Measurements from ENCODE around the gene HOOK2.

HOOK2 gene

GRCh38 chr19:12721656-12722565, 53.4 kb downstream of the HOOK2 start (continued):
- TF ChIP-seq ZNF488 (tag by site-specific recombination; IDR thresholded peaks at IDR 0.05): no peak
- TF ChIP-seq ZNF626 (tag by site-specific recombination; IDR thresholded peaks at IDR 0.05): no peak
- TF ChIP-seq FEZF1 (tag by site-specific recombination; IDR thresholded peaks at IDR 0.05): no peak
- no peak for TF ChIP-seq ZNF211 (tag by site-specific recombination; IDR thresholded peaks at IDR 0.05; ENCODE audit: low read depth)
- TF ChIP-seq IKZF3 (tag by site-specific recombination; IDR thresholded peaks at IDR 0.05): 0 out of 2 replicates have a peak, but pooled peaks have one; percentile 3
- no peak for TF ChIP-seq ZNF701 (tag by site-specific recombination; IDR thresholded peaks at IDR 0.05)
- no peak for TF ChIP-seq TRIM28 (IDR thresholded peaks at IDR 0.05; ENCODE audit: borderline replicate concordance, low read length)
- TF ChIP-seq ZNF501 (tag by site-specific recombination; IDR thresholded peaks at IDR 0.05): 0 out of 2 replicates have a peak, but pooled peaks have one; percentile 32
- no peak for TF ChIP-seq ZBTB6 (tag by site-specific recombination; IDR thresholded peaks at IDR 0.05)
- no peak for TF ChIP-seq ZNF558 (tag by site-specific recombination; IDR thresholded peaks at IDR 0.05)
- no peak for TF ChIP-seq ZNF521 (tag by site-specific recombination; IDR thresholded peaks at IDR 0.05)
- no peak for TF ChIP-seq ZNF518A (tag by site-specific recombination; conservative IDR thresholded peaks at IDR 0.05; ENCODE audit: low read depth)
- no peak for TF ChIP-seq WT1 (tag by site-specific recombination; IDR thresholded peaks at IDR 0.05)
- no peak for TF ChIP-seq ZNF623 (tag by site-specific recombination; IDR thresholded peaks at IDR 0.05)
- no peak for TF ChIP-seq ZNF354C (tag by site-specific recombination; IDR thresholded peaks at IDR 0.05; ENCODE audit: borderline replicate concordance, low read depth)
- TF ChIP-seq TCF7L2 (IDR thresholded peaks at IDR 0.05; ENCODE audit: borderline replicate concordance, low read depth, low read length): no peak; the same call in 1 of the 2 replicates
- no peak for TF ChIP-seq ZNF555 (tag by site-specific recombination; conservative IDR thresholded peaks at IDR 0.05)
- TF ChIP-seq ZSCAN30 (tag by site-specific recombination; IDR thresholded peaks at IDR 0.05): 0 out of 2 replicates have a peak, but pooled peaks have one; percentile 9
- TF ChIP-seq ZNF596 (tag by site-specific recombination; IDR thresholded peaks at IDR 0.05): no peak
- no peak for TF ChIP-seq HOXC10 (CRISPR knock-in tag; IDR thresholded peaks at IDR 0.05)
- TF ChIP-seq ZSCAN5A (tag by site-specific recombination; IDR thresholded peaks at IDR 0.05): no peak
- no peak for TF ChIP-seq ZBTB20 (tag by site-specific recombination; IDR thresholded peaks at IDR 0.05)
- no peak for TF ChIP-seq ELK4 (IDR thresholded peaks at IDR 0.05; ENCODE audit: borderline replicate concordance, low read depth, low read length)
- TF ChIP-seq SP7 (tag by site-specific recombination; IDR thresholded peaks at IDR 0.05): no peak
- TF ChIP-seq SETDB1 (IDR thresholded peaks at IDR 0.05; ENCODE audit: insufficient read length, low read length): no peak

Data from HEK293 (cell line).